PFSK-1 (cell line): ENCODE measurements around the gene HS2ST1.

Experiments used
- FOXP2 ChIP-seq: optimal IDR thresholded peaks from 2 replicates; pipeline ENCODE3; 2011; ENCODE audit warnings: borderline replicate concordance, control low read depth, inconsistent platforms; ENCODE audit not compliant: insufficient read depth; ENCODE audit errors: extremely low read length, extremely low read depth
- POLR2AphosphoS5 ChIP-seq: IDR thresholded peaks from 2 replicates; pipeline ENCODE4 v1.6.1; 2012; ENCODE audit warnings: low read depth, mild to moderate bottlenecking, control low read depth, low read length, moderate library complexity
- SIN3A ChIP-seq: IDR thresholded peaks from 2 replicates; pipeline ENCODE4 v1.6.1; 2012; ENCODE audit warnings: mild to moderate bottlenecking, low read length, moderate library complexity, borderline replicate concordance; ENCODE audit not compliant: insufficient read depth
- TAF1 ChIP-seq: IDR thresholded peaks from 2 replicates; pipeline ENCODE4 v1.6.1; 2012; ENCODE audit warnings: low read length, control low read depth, borderline replicate concordance; ENCODE audit not compliant: insufficient read depth
- TF ChIP-seq, protein P1 (sequence below), 2 experiments: IDR thresholded peaks; 2 replicates each; pipeline versions ENCODE4 v1.6.1 to v1.8.0; 2011 to 2012; ENCODE audit warnings: low read depth in 2 of 2, low read length in 2 of 2, control low read depth in 1 of 2, inconsistent platforms in 1 of 2, mild to moderate bottlenecking in 1 of 2, moderate library complexity in 1 of 2; ENCODE audit not compliant: insufficient read depth in 1 of 2

- no peak for TF ChIP-seq POLR2AphosphoS5
- no peak for TF ChIP-seq SIN3A
- TF ChIP-seq, protein P1, sequence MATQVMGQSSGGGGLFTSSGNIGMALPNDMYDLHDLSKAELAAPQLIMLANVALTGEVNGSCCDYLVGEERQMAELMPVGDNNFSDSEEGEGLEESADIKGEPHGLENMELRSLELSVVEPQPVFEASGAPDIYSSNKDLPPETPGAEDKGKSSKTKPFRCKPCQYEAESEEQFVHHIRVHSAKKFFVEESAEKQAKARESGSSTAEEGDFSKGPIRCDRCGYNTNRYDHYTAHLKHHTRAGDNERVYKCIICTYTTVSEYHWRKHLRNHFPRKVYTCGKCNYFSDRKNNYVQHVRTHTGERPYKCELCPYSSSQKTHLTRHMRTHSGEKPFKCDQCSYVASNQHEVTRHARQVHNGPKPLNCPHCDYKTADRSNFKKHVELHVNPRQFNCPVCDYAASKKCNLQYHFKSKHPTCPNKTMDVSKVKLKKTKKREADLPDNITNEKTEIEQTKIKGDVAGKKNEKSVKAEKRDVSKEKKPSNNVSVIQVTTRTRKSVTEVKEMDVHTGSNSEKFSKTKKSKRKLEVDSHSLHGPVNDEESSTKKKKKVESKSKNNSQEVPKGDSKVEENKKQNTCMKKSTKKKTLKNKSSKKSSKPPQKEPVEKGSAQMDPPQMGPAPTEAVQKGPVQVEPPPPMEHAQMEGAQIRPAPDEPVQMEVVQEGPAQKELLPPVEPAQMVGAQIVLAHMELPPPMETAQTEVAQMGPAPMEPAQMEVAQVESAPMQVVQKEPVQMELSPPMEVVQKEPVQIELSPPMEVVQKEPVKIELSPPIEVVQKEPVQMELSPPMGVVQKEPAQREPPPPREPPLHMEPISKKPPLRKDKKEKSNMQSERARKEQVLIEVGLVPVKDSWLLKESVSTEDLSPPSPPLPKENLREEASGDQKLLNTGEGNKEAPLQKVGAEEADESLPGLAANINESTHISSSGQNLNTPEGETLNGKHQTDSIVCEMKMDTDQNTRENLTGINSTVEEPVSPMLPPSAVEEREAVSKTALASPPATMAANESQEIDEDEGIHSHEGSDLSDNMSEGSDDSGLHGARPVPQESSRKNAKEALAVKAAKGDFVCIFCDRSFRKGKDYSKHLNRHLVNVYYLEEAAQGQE (IDR thresholded peaks at IDR 0.05; ENCODE audit: insufficient read depth in 1 of 2, low read depth in 2 of 2, low read length in 2 of 2), result no peak
- no peak for TF ChIP-seq TAF1
- TF ChIP-seq FOXP2, result no peak
Observed at GRCh38 chr1:86915737-86916235, 1.4 kb downstream of the HS2ST1 start.
